ENCODE measurements around the gene AADACL4. TPM values are rescaled to one million over a fixed set of nuclear protein-coding genes. Genes with fewer than 3 reads are reported as not detected.

The AADACL4 gene
- total and polyA plus RNA-seq, 5 donors from 2014 or later: not detected

GRCh38 chr1:12692967-12693782 is 49.3 kb downstream of the AADACL4 start:
- ATAC-seq (ENCODE audit: low read depth in 2 of 2) (no peak), DNase-seq (no peak)
- no peak overlapping the region for H3K4me3 ChIP-seq (ENCODE audit: low read depth, low read length)
- H3K27me3 Mint-ChIP-seq: no peaks in the 10 kb centered on the region
- H3K4me1 ChIP-seq (ENCODE audit: control insufficient read depth, insufficient read depth, low read length, poor library complexity, severe bottlenecking): no peaks in the 10 kb centered on the region
- no peak overlapping the region for H3K4me3 Mint-ChIP-seq
- H3K9me3 Mint-ChIP-seq: peaks cover 0 to 2% (median 0%) of the 10 kb centered on the region in 7 donors
- H3K4me1 Mint-ChIP-seq: no peaks in the 10 kb centered on the region
- no peak overlapping the region for H3K27ac ChIP-seq (ENCODE audit: insufficient read depth, low read length, poor library complexity, severe bottlenecking)
- no peak overlapping the region for H3K27ac Mint-ChIP-seq
- H3K9me3 ChIP-seq (ENCODE audit: control insufficient read depth in 2 of 2, low read length in 2 of 2): no peaks in the 10 kb centered on the region
- no peaks in the 10 kb centered on the region for H3K36me3 ChIP-seq (ENCODE audit: control insufficient read depth, insufficient read depth, low read length)
- no peaks in the 10 kb centered on the region for H3K36me3 Mint-ChIP-seq
- peaks cover 2% of the 10 kb centered on the region for H3K27me3 ChIP-seq (ENCODE audit: control insufficient read depth, insufficient read depth, low read length)

- ATAC-seq (ENCODE audit: low read depth in 2 of 2) (no peak), DNase-seq (no peak)
- Histone ChIP-seq H3K9me3 (ENCODE audit: control insufficient read depth in 2 of 2, low read length in 2 of 2) (no peaks in the 10 kb centered on the region), H3K4me1 (ENCODE audit: control insufficient read depth, insufficient read depth, low read length, poor library complexity, severe bottlenecking) (no peaks in the 10 kb centered on the region), H3K36me3 (ENCODE audit: control insufficient read depth, insufficient read depth, low read length) (no peaks in the 10 kb centered on the region), H3K4me3 (ENCODE audit: low read depth, low read length) (no peak overlapping the region), H3K27ac (ENCODE audit: insufficient read depth, low read length, poor library complexity, severe bottlenecking) (no peak overlapping the region), H3K27me3 (ENCODE audit: control insufficient read depth, insufficient read depth, low read length) (peaks cover 6% of the 10 kb centered on the region)
- Mint-ChIP-seq H3K4me1 (no peaks in the 10 kb centered on the region), H3K36me3 (no peaks in the 10 kb centered on the region), H3K4me3 (no peak overlapping the region), H3K27me3 (peaks cover 5% of the 10 kb centered on the region), H3K27ac (no peak overlapping the region), H3K9me3 (peaks cover 0 to 4% (median 0%) of the 10 kb centered on the region in 7 donors)
Measured at GRCh38 chr1:12696658-12697057, 52.8 kb downstream of the AADACL4 start.

GRCh38 chr1:12697397-12697796 is 53.5 kb downstream of the AADACL4 start:
- no peak overlapping the region for H3K4me3 Mint-ChIP-seq
- Histone ChIP-seq H3K4me1 (ENCODE audit: control insufficient read depth, insufficient read depth, low read length, poor library complexity, severe bottlenecking) (no peaks in the 10 kb centered on the region), H3K9me3 (ENCODE audit: control insufficient read depth in 2 of 2, low read length in 2 of 2) (no peaks in the 10 kb centered on the region), H3K4me3 (ENCODE audit: low read depth, low read length) (no peak overlapping the region), H3K27me3 (ENCODE audit: control insufficient read depth, insufficient read depth, low read length) (peaks cover 6% of the 10 kb centered on the region), H3K27ac (ENCODE audit: insufficient read depth, low read length, poor library complexity, severe bottlenecking) (no peak overlapping the region), H3K36me3 (ENCODE audit: control insufficient read depth, insufficient read depth, low read length) (no peaks in the 10 kb centered on the region)
- no peaks in the 10 kb centered on the region for H3K36me3 Mint-ChIP-seq
- ATAC-seq (ENCODE audit: low read depth in 2 of 2) (no peak), DNase-seq (no peak)
- no peaks in the 10 kb centered on the region for H3K4me1 Mint-ChIP-seq
- H3K27me3 Mint-ChIP-seq: peaks cover 5% of the 10 kb centered on the region
- H3K27ac Mint-ChIP-seq: no peak overlapping the region
- H3K9me3 Mint-ChIP-seq: peaks cover 0 to 5% (median 0%) of the 10 kb centered on the region in 7 donors

- Histone ChIP-seq H3K27me3 (ENCODE audit: control insufficient read depth, insufficient read depth, low read length) (peaks cover 4% of the 10 kb centered on the region), H3K9me3 (ENCODE audit: control insufficient read depth in 2 of 2, low read length in 2 of 2) (peaks cover 7 to 18% of the 10 kb centered on the region in 2 experiments), H3K4me3 (ENCODE audit: low read depth, low read length) (no peak overlapping the region), H3K36me3 (ENCODE audit: control insufficient read depth, insufficient read depth, low read length) (no peaks in the 10 kb centered on the region), H3K27ac (ENCODE audit: insufficient read depth, low read length, poor library complexity, severe bottlenecking) (no peak overlapping the region), H3K4me1 (ENCODE audit: control insufficient read depth, insufficient read depth, low read length, poor library complexity, severe bottlenecking) (no peaks in the 10 kb centered on the region)
- peaks cover 17% of the 10 kb centered on the region for H3K27me3 Mint-ChIP-seq
- no peak for DNase-seq
- no peak for ATAC-seq (ENCODE audit: low read depth in 2 of 2)
- H3K4me3 Mint-ChIP-seq: no peak overlapping the region
- H3K4me1 Mint-ChIP-seq: no peaks in the 10 kb centered on the region
- no peaks in the 10 kb centered on the region for H3K36me3 Mint-ChIP-seq
- H3K27ac Mint-ChIP-seq: no peak overlapping the region
- H3K9me3 Mint-ChIP-seq: peaks cover 0 to 32% (median 9%) of the 10 kb centered on the region in 7 donors
Measured at GRCh38 chr1:12703821-12704451, 60.1 kb downstream of the AADACL4 start.

GRCh38 chr1:12706061-12706460 is 62.2 kb downstream of the AADACL4 start:
- no peak overlapping the region for H3K27ac Mint-ChIP-seq
- Histone ChIP-seq H3K27me3 (ENCODE audit: control insufficient read depth, insufficient read depth, low read length) (no peaks in the 10 kb centered on the region), H3K9me3 (ENCODE audit: control insufficient read depth in 2 of 2, low read length in 2 of 2) (peaks cover 7 to 18% of the 10 kb centered on the region in 2 experiments), H3K36me3 (ENCODE audit: control insufficient read depth, insufficient read depth, low read length) (no peaks in the 10 kb centered on the region), H3K4me3 (ENCODE audit: low read depth, low read length) (no peak overlapping the region), H3K4me1 (ENCODE audit: control insufficient read depth, insufficient read depth, low read length, poor library complexity, severe bottlenecking) (no peaks in the 10 kb centered on the region), H3K27ac (ENCODE audit: insufficient read depth, low read length, poor library complexity, severe bottlenecking) (no peak overlapping the region)
- H3K4me3 Mint-ChIP-seq: no peak overlapping the region
- no peak for ATAC-seq (ENCODE audit: low read depth in 2 of 2)
- H3K27me3 Mint-ChIP-seq: peaks cover 12% of the 10 kb centered on the region
- H3K9me3 Mint-ChIP-seq: peaks cover 0 to 31% (median 9%) of the 10 kb centered on the region in 7 donors
- H3K36me3 Mint-ChIP-seq: no peaks in the 10 kb centered on the region
- no peaks in the 10 kb centered on the region for H3K4me1 Mint-ChIP-seq
- DNase-seq: no peak

GRCh38 chr1:12708396-12709090 is 64.7 kb downstream of the AADACL4 start:
- Mint-ChIP-seq H3K27ac (no peak overlapping the region), H3K36me3 (no peaks in the 10 kb centered on the region), H3K4me3 (no peak overlapping the region), H3K4me1 (no peaks in the 10 kb centered on the region), H3K27me3 (peaks cover 22% of the 10 kb centered on the region), H3K9me3 (peaks cover 0 to 17% (median 7%) of the 10 kb centered on the region in 7 donors)
- DNase-seq (no peak), ATAC-seq (ENCODE audit: low read depth in 2 of 2) (no peak)
- Histone ChIP-seq H3K4me3 (ENCODE audit: low read depth, low read length) (no peak overlapping the region), H3K36me3 (ENCODE audit: control insufficient read depth, insufficient read depth, low read length) (no peaks in the 10 kb centered on the region), H3K9me3 (ENCODE audit: control insufficient read depth in 2 of 2, low read length in 2 of 2) (peaks cover 3 to 11% of the 10 kb centered on the region in 2 experiments), H3K27me3 (ENCODE audit: control insufficient read depth, insufficient read depth, low read length) (no peaks in the 10 kb centered on the region), H3K27ac (ENCODE audit: insufficient read depth, low read length, poor library complexity, severe bottlenecking) (no peak overlapping the region), H3K4me1 (ENCODE audit: control insufficient read depth, insufficient read depth, low read length, poor library complexity, severe bottlenecking) (no peaks in the 10 kb centered on the region)

- peaks cover 22% of the 10 kb centered on the region for H3K27me3 Mint-ChIP-seq
- no peaks in the 10 kb centered on the region for H3K4me1 ChIP-seq (ENCODE audit: control insufficient read depth, insufficient read depth, low read length, poor library complexity, severe bottlenecking)
- no peak overlapping the region for H3K27ac Mint-ChIP-seq
- H3K27me3 ChIP-seq (ENCODE audit: control insufficient read depth, insufficient read depth, low read length): no peaks in the 10 kb centered on the region
- no peak overlapping the region for H3K4me3 Mint-ChIP-seq
- DNase-seq (no peak), ATAC-seq (ENCODE audit: low read depth in 2 of 2) (no peak)
- peaks cover 0 to 6% of the 10 kb centered on the region in 2 experiments for H3K9me3 ChIP-seq (ENCODE audit: control insufficient read depth in 2 of 2, low read length in 2 of 2)
- H3K27ac ChIP-seq (ENCODE audit: insufficient read depth, low read length, poor library complexity, severe bottlenecking): no peak overlapping the region
- H3K4me1 Mint-ChIP-seq: no peaks in the 10 kb centered on the region
- H3K36me3 Mint-ChIP-seq: no peaks in the 10 kb centered on the region
- no peaks in the 10 kb centered on the region for H3K36me3 ChIP-seq (ENCODE audit: control insufficient read depth, insufficient read depth, low read length)
- peaks cover 0 to 12% (median 3%) of the 10 kb centered on the region in 7 donors for H3K9me3 Mint-ChIP-seq
- H3K4me3 ChIP-seq (ENCODE audit: low read depth, low read length): no peak overlapping the region
Measured at GRCh38 chr1:12709091-12709491, 65.2 kb downstream of the AADACL4 start.
